GM23248 (cell line): Measurements from ENCODE around the gene FAM221A.

Experiments
- EZH2 ChIP-seq: fragments of 200-600 bp; sonication (generic); IDR thresholded peaks from 2 replicates; pipeline ENCODE4 v1.6.1; 2018; ENCODE audit warnings: antibody characterized with exemption, mild to moderate bottlenecking; ENCODE audit not compliant: insufficient read depth, poor library complexity, severe bottlenecking
- EZH2phosphoT487 ChIP-seq: fragments of 200-600 bp; sonication (generic); IDR thresholded peaks from 2 replicates; pipeline ENCODE4 v1.6.1; 2018; ENCODE audit warnings: antibody characterized with exemption, moderate library complexity, mild to moderate bottlenecking, low read depth; ENCODE audit not compliant: insufficient read depth

GRCh38 chr7:23653942-23654341 lies 26.1 kb upstream of the FAM221A start:
- no peak for TF ChIP-seq EZH2phosphoT487
- no peak for TF ChIP-seq EZH2
